ENCODE results near the gene MTA3. TPM values are rescaled to one million over a fixed set of nuclear protein-coding genes. Genes with fewer than 3 reads are reported as not detected.

MTA3 gene
- total RNA-seq, 1 experiment from 2014 or later: 21.0 TPM

GRCh38 chr2:42748840-42749239 lies 180.4 kb downstream of the MTA3 start:
- Histone ChIP-seq H3K27me3 (replicated peaks) (no peaks in the 10 kb centered on the region), H3K36me3 (no peaks in the 10 kb centered on the region), H3K4me1 (replicated peaks) (no peaks in the 10 kb centered on the region), H3K27ac (no peak overlapping the region), H3K9me3 (replicated peaks) (no peaks in the 10 kb centered on the region), H3K4me3 (no peak overlapping the region)
- DNase-seq (ENCODE audit: low read depth in 1 of 2, low spot score in 2 of 2): no peak

- no peaks in the 10 kb centered on the region for H3K9me3 ChIP-seq (replicated peaks)
- no peak for DNase-seq (ENCODE audit: low read depth in 1 of 2, low spot score in 2 of 2)
- H3K27me3 ChIP-seq (replicated peaks): no peaks in the 10 kb centered on the region
- H3K4me3 ChIP-seq: no peak overlapping the region
- H3K27ac ChIP-seq: no peak overlapping the region
- no peaks in the 10 kb centered on the region for H3K4me1 ChIP-seq (replicated peaks)
- no peaks in the 10 kb centered on the region for H3K36me3 ChIP-seq
Observed at GRCh38 chr2:42752314-42752713, 183.9 kb downstream of the MTA3 start.

- no peak overlapping the region for H3K27ac ChIP-seq
- no peaks in the 10 kb centered on the region for H3K9me3 ChIP-seq (replicated peaks)
- no peak for DNase-seq (ENCODE audit: low read depth in 1 of 2, low spot score in 2 of 2)
- H3K27me3 ChIP-seq (replicated peaks): no peaks in the 10 kb centered on the region
- H3K4me3 ChIP-seq: no peak overlapping the region
- H3K4me1 ChIP-seq (replicated peaks): no peaks in the 10 kb centered on the region
- no peaks in the 10 kb centered on the region for H3K36me3 ChIP-seq
Observed at GRCh38 chr2:42752816-42753813, 184.7 kb downstream of the MTA3 start.

- Histone ChIP-seq H3K4me3 (no peak overlapping the region), H3K36me3 (no peaks in the 10 kb centered on the region), H3K27me3 (replicated peaks) (no peaks in the 10 kb centered on the region), H3K4me1 (replicated peaks) (no peaks in the 10 kb centered on the region), H3K9me3 (replicated peaks) (no peaks in the 10 kb centered on the region), H3K27ac (no peak overlapping the region)
- DNase-seq (ENCODE audit: low read depth in 1 of 2, low spot score in 2 of 2): no peak
Observed at GRCh38 chr2:42754021-42754775, 185.8 kb downstream of the MTA3 start.

GRCh38 chr2:42754776-42755140 lies 186.3 kb downstream of the MTA3 start:
- H3K9me3 ChIP-seq (replicated peaks): no peaks in the 10 kb centered on the region
- no peak for DNase-seq (ENCODE audit: low read depth in 1 of 2, low spot score in 2 of 2)
- H3K36me3 ChIP-seq: no peaks in the 10 kb centered on the region
- H3K27ac ChIP-seq: no peak overlapping the region
- no peak overlapping the region for H3K4me3 ChIP-seq
- H3K4me1 ChIP-seq (replicated peaks): no peaks in the 10 kb centered on the region
- H3K27me3 ChIP-seq (replicated peaks): no peaks in the 10 kb centered on the region

GRCh38 chr2:42755191-42755880 lies 186.9 kb downstream of the MTA3 start:
- Histone ChIP-seq H3K36me3 (no peaks in the 10 kb centered on the region), H3K4me3 (no peak overlapping the region), H3K27me3 (replicated peaks) (no peaks in the 10 kb centered on the region), H3K27ac (no peak overlapping the region), H3K4me1 (replicated peaks) (no peaks in the 10 kb centered on the region), H3K9me3 (replicated peaks) (no peaks in the 10 kb centered on the region)
- DNase-seq (ENCODE audit: low read depth in 1 of 2, low spot score in 2 of 2): no peak

GRCh38 chr2:42756150-42756775 lies 187.8 kb downstream of the MTA3 start:
- Histone ChIP-seq H3K4me3 (no peak overlapping the region), H3K9me3 (replicated peaks) (no peaks in the 10 kb centered on the region), H3K27me3 (replicated peaks) (no peaks in the 10 kb centered on the region), H3K4me1 (replicated peaks) (no peaks in the 10 kb centered on the region), H3K27ac (no peak overlapping the region), H3K36me3 (no peaks in the 10 kb centered on the region)
- DNase-seq (ENCODE audit: low read depth in 1 of 2, low spot score in 2 of 2): no peak

GRCh38 chr2:42756966-42757513 lies 188.6 kb downstream of the MTA3 start:
- Histone ChIP-seq H3K36me3 (no peaks in the 10 kb centered on the region), H3K4me3 (no peak overlapping the region), H3K27me3 (replicated peaks) (no peaks in the 10 kb centered on the region), H3K27ac (no peak overlapping the region), H3K4me1 (replicated peaks) (no peaks in the 10 kb centered on the region), H3K9me3 (replicated peaks) (no peaks in the 10 kb centered on the region)
- DNase-seq (ENCODE audit: low read depth in 1 of 2, low spot score in 2 of 2): no peak

GRCh38 chr2:42757981-42758740 lies 189.7 kb downstream of the MTA3 start:
- Histone ChIP-seq H3K27me3 (replicated peaks) (no peaks in the 10 kb centered on the region), H3K27ac (no peak overlapping the region), H3K9me3 (replicated peaks) (no peaks in the 10 kb centered on the region), H3K4me1 (replicated peaks) (no peaks in the 10 kb centered on the region), H3K4me3 (no peak overlapping the region), H3K36me3 (no peaks in the 10 kb centered on the region)
- no peak for DNase-seq (ENCODE audit: low read depth in 1 of 2, low spot score in 2 of 2)

GRCh38 chr2:42758751-42759150 lies 190.3 kb downstream of the MTA3 start:
- Histone ChIP-seq H3K36me3 (no peaks in the 10 kb centered on the region), H3K4me3 (no peak overlapping the region), H3K4me1 (replicated peaks) (no peaks in the 10 kb centered on the region), H3K27me3 (replicated peaks) (no peaks in the 10 kb centered on the region), H3K27ac (no peak overlapping the region), H3K9me3 (replicated peaks) (no peaks in the 10 kb centered on the region)
- DNase-seq (ENCODE audit: low read depth in 1 of 2, low spot score in 2 of 2): no peak

- Histone ChIP-seq H3K4me3 (no peak overlapping the region), H3K27ac (no peak overlapping the region), H3K36me3 (no peaks in the 10 kb centered on the region), H3K4me1 (replicated peaks) (no peaks in the 10 kb centered on the region), H3K9me3 (replicated peaks) (no peaks in the 10 kb centered on the region), H3K27me3 (replicated peaks) (no peaks in the 10 kb centered on the region)
- peak in 1 of 2 experiments; percentile 34 for DNase-seq (ENCODE audit: low read depth in 1 of 2, low spot score in 2 of 2)
Observed at GRCh38 chr2:42761554-42761953, 193.1 kb downstream of the MTA3 start.

- no peaks in the 10 kb centered on the region for H3K36me3 ChIP-seq
- no peak overlapping the region for H3K27ac ChIP-seq
- DNase-seq (ENCODE audit: low read depth in 1 of 2, low spot score in 2 of 2): peak in 1 of 2 experiments; percentile 23
- no peak overlapping the region for H3K4me3 ChIP-seq
- no peaks in the 10 kb centered on the region for H3K9me3 ChIP-seq (replicated peaks)
- H3K27me3 ChIP-seq (replicated peaks): no peaks in the 10 kb centered on the region
- H3K4me1 ChIP-seq (replicated peaks): no peaks in the 10 kb centered on the region
Observed at GRCh38 chr2:42762155-42762554, 193.7 kb downstream of the MTA3 start.

Measured in SJSA1 (cell line).